Kasumi-1 (cell line): ENCODE measurements around the gene NDUFB10.
A peak's percentile ranks its signal among the peaks of the same experiment; 100 is the strongest.

ENCODE experiments used
- DNase-seq, 2 experiments: peaks; one replicate each; lab custom pipeline; 2025; lab: John Stamatoyannopoulos, UW

The NDUFB10 gene

DNA sequence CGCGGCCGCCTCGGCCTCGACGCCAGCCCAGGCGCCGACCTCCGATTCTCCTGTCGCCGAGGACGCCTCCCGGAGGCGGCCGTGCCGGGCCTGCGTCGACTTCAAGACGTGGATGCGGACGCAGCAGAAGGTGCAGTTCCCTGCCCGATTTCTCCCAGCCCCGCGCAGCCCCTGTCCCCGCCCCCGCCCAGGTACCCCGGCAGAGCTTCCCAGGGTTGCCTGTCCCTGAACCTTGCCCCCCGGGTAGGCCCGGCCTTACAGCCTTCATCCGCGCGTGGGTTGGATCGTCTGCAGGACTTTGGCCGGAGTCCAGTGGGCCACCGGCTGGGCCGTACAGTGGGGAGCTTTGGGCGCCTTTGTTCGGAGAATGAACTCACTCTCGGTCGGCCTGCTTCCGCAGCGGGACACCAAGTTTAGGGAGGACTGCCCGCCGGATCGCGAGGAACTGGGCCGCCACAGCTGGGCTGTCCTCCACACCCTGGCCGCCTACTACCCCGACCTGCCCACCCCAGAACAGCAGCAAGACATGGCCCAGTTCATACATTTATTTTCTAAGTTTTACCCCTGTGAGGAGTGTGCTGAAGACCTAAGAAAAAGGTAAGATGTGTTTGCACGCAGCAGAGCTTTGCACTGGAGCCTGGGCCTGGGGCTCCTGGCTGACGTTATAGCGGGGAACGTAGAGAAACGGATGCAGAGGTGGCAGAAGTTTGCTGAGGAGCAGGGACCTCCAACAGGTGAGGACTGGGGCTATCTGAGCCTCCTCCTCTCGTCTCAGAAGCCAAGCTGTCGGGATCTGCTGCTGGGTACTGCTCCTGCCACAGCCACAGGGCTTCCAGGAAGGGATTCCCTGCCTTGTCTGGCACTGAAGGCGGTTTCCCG lies 25.2 kb downstream of the NDUFB10 start:
- DNase-seq, result no peak

DNA sequence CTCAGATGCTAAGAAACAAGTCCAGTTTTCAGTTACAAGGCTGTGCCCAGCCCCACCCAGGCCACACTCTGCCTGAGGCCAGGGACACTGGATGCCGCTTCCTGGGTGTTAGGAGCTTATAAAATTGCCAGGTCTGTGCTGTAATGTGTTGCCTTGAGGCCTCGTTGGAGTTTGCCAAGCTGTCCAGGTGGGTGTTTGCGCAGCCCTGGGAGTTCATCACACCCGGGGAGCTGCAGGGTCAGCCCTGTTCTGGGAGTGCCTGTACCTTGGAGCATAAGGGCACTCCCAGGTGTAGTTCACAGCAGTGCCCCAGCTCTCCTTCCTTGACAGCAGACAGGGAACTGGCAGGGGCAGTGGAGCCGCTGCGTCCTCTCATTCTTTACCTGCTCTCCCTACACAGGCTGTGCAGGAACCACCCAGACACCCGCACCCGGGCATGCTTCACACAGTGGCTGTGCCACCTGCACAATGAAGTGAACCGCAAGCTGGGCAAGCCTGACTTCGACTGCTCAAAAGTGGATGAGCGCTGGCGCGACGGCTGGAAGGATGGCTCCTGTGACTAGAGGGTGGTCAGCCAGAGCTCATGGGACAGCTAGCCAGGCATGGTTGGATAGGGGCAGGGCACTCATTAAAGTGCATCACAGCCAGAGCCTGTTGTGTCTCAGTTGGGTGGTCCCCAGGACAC lies 26.3 kb downstream of the NDUFB10 start:
- DNase-seq, result no peak

DNA sequence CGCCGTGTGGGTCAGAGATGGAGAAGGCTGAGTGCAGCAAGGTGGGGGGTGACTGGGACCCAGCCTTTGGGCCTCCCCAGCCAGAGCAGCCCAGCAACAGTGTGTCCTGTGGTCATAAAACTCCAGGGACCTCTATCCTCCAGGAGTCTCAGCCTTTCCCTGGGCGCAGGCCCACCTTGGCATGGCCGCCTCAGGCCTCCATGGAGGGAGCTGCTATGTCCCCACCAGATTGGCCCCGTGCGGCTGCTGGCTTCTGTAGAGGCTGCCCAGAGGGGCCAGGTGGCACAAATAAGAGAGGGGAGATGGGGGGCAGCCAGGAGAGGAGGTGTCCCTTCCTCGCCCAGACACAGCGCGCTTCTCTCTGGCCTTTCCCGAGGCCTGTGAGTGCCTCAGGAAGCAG lies 27.9 kb downstream of the NDUFB10 start:
- DNase-seq, result no peak

DNA sequence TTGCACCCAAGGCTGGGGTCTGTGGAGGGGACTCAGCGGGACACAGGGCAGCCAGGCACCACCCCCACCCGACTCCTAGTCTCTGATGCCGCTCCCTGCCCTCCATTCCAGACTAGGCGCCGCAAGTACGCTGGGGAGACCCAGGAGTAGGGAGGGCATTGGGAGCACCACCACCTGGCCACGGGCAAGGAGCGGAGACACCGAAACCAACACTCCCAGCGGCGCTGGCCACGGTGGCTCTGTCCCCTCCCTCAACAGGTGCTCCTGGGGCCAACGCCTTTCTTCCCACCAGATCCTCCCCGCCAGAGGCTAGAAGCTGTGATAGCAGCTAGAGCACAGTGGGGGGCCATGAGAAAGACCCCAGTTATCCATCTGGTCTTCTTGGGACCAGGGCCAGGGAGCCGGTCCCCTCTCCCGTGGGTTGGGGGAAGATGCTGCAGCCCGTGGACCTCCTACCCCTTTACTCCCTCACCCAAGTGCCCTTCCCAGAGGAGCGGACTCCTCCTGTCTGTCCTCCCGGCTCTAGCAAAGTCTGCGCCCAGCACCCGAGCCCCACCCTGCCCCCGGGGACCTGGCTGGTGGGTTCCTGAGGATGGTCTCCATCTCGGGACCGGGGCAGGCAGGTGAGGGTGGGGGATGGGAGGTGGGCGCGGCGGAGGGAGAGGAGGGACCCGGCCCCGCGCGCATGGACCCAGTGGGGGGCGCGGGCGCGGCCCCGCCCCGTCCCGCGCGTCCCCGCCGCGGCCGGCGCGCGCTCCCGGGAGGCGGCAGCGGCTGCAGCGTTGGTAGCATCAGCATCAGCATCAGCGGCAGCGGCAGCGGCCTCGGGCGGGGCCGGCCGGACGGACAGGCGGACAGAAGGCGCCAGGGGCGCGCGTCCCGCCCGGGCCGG lies 30.1 kb downstream of the NDUFB10 start, which contains the start of gene SYNGR3:
SYNGR3 (plus strand) TSS at position 762 of the 892 bp plus-strand sequence. CDS start 133 bp downstream, outside the sequence.
- no peak for DNase-seq

DNA sequence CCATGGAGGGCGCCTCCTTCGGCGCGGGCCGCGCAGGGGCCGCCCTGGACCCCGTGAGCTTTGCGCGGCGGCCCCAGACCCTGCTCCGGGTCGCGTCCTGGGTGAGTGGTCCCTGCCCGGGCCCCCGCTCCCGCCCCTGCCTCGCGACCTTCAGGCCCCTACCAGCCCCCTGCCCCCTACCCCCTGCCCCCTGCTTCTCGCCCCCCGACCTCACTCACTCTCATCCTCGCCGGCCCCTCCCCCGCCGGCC lies 30.7 kb downstream of the NDUFB10 start:
- no peak for DNase-seq

DNA sequence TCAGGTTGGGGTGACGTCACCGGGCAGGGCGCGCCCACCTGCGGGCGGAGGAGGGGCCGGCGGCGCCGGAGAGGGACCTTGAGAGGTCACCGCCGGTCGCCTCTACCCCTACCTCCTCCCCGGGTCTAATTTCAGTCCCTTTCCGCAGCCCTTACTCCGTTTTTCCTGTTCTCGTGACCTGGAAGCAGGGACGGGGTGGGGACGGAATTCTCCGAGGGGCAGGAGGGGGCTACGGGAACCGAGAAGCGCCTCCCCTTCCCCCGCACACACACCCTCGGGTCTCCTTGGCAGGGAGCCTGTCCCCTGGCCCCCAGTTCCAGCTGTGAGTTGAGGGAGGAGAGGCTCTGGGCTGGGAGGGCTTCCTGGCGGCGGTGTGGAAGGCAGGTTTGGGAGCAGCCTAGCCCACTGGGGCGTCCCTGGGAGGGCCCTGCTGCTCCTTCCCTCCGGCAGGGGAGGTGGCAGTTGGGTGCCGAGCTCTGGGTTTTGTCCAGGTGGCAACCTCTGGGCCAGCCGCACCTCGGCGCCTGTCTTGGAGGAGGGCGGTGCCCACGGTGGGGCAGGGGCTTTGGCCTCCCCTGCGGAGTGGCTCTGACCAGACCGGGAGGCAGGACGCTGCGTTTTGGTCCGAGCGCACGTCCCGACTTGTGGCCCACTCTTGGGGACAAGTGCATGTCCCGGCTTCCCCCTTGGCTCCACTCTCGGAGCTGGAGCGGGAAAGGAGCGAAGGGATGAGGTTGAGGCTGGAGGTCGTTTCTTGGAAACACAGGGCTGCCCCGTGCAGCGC lies 31.2 kb downstream of the NDUFB10 start:
- no peak for DNase-seq

DNA sequence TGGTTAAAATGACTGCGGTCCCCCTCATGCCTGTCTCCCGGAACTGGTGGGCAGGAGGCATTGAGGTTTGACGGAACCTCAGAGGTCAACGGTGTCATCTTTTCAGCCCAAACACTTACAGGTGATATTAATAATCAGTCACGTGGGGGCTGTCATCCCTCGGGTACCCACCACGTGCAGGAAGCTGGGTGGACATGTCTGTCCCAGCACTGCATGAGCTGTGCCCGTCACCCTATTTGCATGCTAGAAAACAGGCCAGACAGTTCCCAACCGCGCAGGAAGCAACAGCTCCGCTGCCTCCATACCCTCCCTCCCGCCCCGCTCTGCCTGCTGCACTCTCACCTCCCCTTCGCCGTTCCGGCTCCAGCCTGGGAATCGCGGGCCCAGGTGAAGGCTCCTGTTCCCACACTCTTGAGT lies 31.8 kb downstream of the NDUFB10 start:
- DNase-seq, result peak in 1 of 2 experiments; percentile 2

DNA sequence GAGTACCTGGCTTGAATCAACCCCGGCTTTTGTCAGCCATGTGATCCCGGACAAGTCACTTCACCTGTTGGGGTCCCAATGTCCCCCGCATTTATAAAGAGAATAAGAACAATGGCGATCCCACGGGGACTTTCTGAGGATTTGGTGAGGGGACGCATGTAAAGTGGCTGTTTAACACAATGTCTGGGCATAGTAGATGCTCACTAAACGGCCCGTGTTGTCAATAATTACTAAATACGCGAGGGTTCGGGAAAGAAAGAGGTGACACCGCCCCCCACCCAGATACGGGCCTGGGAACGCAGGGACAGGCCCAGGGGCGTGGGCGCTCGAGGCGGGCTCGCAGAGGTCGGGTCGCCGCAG lies 32.2 kb downstream of the NDUFB10 start:
- DNase-seq, result no peak

DNA sequence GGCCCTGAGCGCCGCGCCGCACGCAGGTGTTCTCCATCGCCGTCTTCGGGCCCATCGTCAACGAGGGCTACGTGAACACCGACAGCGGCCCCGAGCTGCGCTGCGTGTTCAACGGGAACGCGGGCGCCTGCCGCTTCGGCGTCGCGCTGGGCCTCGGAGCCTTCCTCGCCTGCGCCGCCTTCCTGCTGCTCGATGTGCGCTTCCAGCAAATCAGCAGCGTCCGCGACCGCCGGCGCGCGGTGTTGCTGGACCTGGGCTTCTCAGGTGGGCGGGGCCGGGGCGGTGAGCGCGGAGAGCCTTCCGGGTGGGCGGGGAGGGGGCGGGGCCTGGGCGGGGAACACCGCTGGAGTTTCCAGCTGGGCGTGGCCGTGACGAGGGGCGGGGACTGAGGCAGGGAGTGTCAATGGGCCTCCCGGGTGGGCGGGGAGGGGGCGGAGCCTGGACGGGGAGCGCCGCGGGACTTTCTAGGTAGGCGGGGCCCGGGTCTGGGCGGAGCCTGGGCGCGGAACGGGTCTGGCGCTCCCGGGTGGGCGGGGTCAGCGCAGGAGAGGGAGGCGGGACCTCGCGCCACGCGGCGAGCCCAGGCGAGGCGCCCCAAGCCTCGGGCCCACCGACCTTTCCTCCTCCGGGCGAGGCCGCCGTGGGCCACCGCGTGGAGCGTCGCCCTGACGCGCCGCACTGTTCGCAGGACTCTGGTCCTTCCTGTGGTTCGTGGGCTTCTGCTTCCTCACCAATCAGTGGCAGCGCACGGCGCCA lies 32.8 kb downstream of the NDUFB10 start:
- DNase-seq, result peak in 1 of 2 experiments; percentile 23

DNA sequence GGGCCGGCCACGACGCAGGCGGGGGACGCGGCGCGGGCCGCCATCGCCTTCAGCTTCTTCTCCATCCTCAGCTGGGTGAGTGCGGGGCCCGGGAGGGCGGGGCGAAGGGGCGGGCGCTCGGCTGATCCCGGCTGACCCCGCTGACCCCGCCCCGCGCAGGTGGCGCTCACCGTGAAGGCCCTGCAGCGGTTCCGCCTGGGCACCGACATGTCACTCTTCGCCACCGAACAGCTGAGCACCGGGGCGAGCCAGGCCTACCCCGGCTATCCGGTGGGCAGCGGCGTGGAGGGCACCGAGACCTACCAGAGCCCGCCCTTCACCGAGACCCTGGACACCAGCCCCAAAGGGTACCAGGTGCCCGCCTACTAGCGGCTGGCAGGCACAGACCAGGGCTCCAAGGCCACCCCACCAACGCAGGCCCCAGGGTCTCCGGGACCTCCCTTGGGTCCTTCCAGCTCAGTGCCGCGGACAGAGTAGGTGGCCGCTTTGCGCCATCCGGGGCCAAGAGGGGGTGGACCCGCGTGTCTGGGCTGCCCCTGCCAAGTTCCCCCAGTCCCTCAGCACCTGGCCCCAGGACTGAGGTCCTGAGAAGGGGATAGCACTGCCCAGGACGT lies 33.5 kb downstream of the NDUFB10 start:
- DNase-seq, result no peak

DNA sequence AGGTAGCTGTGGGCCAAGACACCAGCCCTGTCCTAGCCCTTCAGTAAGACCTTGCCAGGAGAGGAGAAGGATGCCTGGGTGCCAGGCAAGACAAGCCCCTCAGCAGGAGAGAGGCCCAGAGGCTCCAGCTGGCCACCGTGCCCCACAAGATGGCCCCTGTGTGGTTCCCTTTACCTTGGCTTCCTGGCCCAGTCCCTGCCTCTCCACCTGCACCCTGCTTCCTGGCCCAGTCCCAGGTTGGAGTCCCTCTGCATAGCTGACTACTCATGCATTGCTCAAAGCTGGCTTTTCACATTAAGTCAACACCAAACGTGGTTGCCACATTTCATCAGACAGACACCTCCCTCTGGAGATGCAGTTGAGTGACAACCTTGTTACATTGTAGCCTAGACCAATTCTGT lies 34.4 kb downstream of the NDUFB10 start:
- no peak for DNase-seq

DNA sequence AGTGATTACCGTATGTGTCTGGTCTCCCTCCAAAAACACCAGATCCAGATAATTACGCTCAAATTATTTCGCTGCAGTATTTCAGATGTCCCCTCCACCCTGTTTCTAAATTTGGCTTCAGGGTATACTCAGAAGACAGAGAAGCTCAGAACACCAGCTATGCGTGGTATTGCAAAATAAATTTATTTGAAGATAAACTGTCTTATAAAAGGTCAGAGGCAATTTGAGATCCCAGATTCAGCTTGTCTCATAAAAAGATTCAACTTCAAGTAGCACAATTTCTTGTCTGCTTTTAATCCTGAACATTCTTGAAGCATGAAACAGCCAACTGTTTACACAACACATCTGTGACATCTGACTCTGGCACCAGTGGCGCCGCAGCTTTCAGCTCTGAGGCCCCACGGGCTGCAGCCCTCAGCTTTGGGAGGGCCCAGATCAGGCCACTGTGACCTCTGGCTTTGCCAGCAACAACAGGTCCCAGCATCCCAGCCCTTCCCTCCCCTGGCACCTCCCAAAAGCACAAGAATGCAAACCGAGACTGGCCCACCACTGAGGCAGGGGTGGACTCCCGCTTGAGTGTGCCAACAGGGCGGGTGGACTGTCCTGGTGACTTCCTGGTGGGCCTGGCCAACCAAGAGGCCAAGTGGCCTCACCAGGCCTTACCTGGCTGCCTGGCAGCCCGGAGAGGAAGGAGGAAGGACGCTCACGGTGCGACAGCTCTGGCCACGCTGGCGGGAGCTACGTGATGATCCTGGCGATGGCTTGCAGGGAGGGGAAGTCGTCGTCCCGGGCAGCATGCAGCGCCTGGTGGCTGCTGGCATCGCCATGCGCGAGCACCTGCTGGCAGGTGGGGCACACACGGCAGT lies 38.4 kb downstream of the NDUFB10 start:
- no peak for DNase-seq

DNA sequence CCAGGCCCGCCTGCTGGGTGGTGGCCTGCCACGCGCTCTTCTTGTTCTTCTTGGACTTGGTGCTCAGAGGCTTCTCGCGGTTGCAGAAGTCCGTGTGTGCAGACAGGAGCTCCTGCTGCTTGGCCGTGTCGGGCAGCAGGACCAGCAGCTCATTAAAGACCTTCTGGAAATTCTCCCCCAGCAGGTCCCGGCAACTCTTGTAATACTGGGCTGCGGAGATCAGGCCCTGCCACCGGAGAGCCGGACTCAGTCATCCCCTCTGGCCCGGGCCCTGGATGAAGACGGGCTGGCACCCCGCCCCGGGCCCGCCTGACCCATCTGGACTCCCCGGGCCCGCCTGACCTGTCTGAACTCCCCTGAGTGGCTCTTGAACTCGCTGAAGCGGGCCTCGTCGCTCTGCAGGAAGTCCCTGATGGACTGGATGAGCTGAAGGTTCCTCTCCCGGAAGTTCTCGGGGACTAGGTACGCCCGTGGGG lies 39.1 kb downstream of the NDUFB10 start:
- DNase-seq, result no peak

DNA sequence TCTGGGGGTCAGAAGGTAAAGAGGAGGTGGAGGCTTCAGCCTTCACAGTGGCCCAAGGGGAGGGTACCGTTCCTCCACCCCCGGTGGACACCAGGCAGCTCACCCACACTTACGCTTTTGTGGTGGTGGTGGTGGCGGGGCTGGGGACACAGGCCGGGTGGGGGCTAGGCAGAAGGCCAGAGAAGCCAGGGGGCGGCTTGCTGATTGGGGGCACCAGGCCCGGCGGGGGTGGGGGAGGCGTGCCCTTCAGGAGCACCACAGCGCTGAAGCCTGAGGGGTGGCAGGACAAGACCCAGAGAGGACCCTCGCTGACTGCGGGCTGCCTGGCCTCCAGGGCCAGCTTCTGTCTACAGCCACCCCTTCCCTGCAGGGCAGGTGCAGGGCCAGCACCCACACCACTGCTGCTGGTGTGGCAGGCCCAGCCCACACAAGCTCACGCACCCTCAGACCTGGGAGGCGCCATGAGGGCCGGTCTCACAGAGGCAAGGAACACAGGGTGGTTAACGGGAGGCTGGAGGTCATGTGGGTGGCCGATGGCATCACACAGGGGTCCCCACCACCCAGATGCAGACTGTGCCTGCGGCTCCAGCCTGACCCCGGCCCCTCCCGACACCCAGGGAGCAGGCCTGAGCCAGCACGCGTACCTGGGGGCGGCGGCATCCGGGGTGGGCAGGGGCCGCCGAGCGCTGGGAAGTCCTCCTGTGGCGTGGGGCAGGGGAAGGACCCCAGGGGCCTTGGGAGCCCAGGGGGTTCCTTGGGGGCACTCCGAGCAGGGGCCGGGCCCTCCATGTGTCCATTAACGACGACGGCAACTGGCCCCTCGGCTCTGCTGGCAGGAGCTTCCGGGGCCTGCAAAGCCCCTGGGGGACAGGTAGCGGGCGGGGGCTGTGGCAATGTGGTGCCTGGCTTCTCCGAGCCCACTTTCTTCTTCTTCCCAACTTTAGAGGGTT lies 39.8 kb downstream of the NDUFB10 start:
- no peak for DNase-seq

DNA sequence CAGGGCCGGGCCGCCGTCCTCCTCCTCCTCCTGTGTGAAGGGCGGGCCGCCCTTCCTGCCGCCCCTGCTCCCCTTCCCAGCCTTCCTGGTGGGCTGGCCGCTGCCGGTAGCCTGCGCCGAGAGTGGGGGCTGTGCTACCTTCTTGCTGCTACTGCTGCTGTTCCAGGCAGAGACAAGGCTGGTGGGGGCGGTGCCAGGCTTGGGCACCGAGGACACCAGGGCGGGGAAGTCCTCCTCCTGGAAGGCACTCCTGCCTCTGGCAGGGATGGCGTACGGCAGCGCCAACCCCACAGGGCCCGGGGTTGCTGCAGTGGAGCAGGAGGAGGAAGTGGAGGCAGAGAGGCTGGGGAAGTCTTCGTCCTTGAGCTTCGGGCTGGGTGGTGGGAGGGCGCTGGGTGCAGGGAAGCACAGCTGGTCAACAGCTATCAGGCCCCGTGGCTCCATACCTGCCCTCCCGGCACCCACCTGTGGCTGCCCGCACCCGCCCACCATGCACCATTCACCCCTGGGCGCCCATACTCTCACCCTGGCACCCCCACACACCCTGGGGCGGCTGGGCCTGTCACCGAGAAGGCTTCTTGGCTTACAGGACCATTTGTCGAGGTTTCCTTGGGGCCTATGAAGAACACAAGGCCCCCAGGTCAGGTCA lies 40.7 kb downstream of the NDUFB10 start:
- DNase-seq, result no peak

DNA sequence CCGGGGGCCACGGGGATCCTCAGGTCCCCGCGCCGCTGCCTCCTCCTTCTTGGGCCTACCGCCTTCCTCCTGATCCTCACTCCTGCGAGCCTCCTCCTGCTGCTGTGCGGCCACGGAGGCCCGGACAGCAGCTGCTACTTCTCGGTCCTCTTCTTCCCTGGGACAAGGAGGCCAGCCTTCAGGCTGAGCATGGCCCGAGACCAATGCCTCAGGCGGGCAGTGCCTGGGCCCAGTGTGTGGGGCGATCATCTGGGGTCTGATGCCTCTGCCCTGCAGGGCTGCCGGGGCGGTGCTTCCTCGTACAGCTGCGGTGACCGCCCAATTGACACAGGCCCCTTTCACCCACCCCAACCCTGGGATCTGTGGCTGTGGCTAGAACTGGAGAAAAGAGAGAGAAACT lies 41.7 kb downstream of the NDUFB10 start:
- DNase-seq, result no peak

DNA sequence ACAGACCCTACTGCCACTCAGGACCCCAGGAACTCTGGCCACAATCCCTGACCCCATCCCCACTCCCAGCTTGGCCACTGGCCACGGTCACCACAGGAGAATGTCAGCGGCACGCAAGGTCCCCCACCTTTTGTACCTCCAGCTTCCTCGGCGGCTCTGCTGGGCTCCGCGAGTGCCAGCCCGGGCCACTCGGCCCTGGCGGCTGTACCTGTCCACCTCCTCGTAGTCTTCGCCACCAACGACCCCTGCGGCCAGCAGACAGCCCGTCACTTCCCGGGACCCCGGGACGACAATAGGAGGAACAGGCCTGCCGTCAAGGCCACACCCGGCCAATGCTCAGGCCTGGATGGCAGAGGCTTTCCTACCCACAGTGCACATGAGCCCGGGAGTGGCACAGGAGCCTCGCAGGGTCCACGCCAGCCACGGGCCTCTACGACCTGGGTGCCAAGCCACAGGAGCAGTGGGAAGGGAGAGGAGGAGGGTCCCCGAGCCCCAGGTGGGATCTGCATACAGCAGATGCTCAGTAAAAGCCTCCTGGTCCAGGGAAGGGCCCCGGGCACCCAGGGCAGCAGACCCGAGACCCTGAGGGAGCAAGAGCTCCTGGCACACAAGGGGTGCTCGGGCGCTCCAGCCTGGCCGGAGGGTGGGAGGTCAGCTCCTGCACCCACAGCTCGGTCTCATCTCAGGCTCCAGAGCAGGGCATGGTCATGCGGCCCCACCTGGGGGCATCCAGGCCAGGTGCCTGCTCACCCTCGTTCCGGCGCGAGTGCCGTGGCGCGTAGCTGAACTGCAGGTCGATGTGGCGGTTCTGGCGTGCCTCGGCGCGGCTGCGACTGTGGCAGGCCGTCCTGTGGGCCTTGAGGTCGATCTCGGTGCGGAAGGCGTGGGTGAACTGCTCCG lies 42.4 kb downstream of the NDUFB10 start:
- no peak for DNase-seq
